Measurements from ENCODE around the gene CAMK1D. TPM values are rescaled to one million over a fixed set of nuclear protein-coding genes. Genes with fewer than 3 reads are reported as not detected.
"Not testable (repeated sequence)": the region's sequence is repeated elsewhere in the genome, so short reads cannot be mapped to it uniquely, and the experiment has no call there.

The CAMK1D gene
- total RNA-seq, 2 experiments from 2014 or later = 2.4 to 2.8 TPM

DNA sequence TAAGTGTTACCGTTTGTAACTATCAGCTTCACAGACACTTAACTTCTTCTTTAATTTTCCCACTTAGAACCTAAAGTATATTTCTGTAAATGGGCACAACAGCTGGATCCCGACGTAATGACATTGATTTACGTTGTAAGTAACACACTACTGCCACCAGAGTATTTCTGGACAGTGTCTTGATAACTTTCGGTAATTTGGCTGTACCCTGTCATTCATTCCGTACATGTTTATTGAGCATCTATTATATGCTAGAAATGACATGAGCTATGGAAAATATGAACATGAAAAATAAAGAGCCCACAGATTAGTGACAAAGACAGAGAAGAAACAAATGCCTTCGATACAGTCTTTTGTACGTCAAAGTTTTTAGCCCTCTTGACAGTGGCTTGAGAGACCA lies 360.8 kb downstream of the CAMK1D start:
- H3K9me3 Mint-ChIP-seq (ENCODE audit: low read depth) = no peaks in the 10 kb centered on the region
- no peak for DNase-seq
- H3K4me3 Mint-ChIP-seq = no peak overlapping the region
- no peaks in the 10 kb centered on the region for H3K27me3 Mint-ChIP-seq
- peaks cover 51% of the 10 kb centered on the region for H3K4me1 Mint-ChIP-seq
- H3K36me3 Mint-ChIP-seq = no peaks in the 10 kb centered on the region
- ATAC-seq = no peak
- CTCF ChIA-PET = interaction anchor here (1.4 to 3.6 kb wide), 6 partner anchors 9 to 495 kb away, joined by 3 to 24 read pairs (median 16); no protein-coding TSS in a partner anchor
- peak overlapping the region; percentile 67 for H3K27ac Mint-ChIP-seq

DNA sequence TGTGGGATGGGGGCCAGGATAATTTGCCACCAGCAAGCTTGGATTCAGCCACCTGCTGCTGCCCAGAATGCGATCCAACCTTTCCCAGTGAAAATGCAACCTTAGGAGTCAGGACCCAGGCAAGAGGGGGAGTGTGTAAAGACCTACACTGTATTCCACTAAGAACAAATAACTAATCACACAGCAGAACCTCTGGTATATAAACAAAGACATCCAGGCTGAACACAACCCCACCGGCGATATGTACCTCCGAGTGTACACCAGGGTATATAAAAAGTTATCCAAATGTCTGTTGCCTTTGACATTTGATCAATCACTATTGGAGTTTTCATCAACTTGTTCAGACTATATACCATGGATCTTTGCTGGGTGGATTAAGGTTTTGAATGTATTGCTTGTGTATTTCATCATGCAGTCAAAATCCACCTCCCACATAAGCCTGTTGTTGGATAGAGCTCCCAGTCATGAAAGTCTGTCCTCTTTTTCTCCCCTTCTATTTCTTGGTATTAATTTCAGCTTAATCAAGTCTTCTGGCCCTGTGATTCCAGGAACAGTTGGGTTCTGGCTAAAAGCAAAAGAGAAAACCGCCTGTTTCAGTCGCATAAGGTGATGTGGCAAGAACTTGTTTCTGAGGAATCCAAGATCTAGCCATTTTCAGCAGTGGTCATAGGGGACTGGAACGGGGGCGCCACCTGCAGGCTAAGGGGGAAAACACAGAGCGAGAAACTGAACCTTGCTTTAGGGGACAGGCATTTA lies 361.4 kb downstream of the CAMK1D start:
- CTCF ChIA-PET = interaction anchor here (0.7 to 3.6 kb wide), 15 partner anchors 9 to 685 kb away, joined by 3 to 24 read pairs (median 3); partner anchors contain the start of gene OPTN
- Mint-ChIP-seq H3K36me3 (no peaks in the 10 kb centered on the region), H3K4me3 (no peak overlapping the region), H3K4me1 (peaks cover 51% of the 10 kb centered on the region), H3K27ac (peak overlapping the region; percentile 67), H3K9me3 (ENCODE audit: low read depth) (no peaks in the 10 kb centered on the region), H3K27me3 (no peaks in the 10 kb centered on the region)
- peak; percentile 86 for DNase-seq
- ATAC-seq = peak; percentile 92

- Mint-ChIP-seq H3K4me1 (peaks cover 51% of the 10 kb centered on the region), H3K4me3 (no peak overlapping the region), H3K36me3 (no peaks in the 10 kb centered on the region), H3K27me3 (no peaks in the 10 kb centered on the region), H3K9me3 (ENCODE audit: low read depth) (no peaks in the 10 kb centered on the region), H3K27ac (peak overlapping the region; percentile 67)
- ATAC-seq (no peak), DNase-seq (no peak)
- CTCF ChIA-PET = interaction anchor here (0.7 to 3.6 kb wide), 14 partner anchors 10 to 686 kb away, joined by 3 to 24 read pairs (median 4); partner anchors contain the start of gene OPTN
These were observed 362.0 kb downstream of the CAMK1D start for GRCh38 chr10:12711350-12711708.

DNA sequence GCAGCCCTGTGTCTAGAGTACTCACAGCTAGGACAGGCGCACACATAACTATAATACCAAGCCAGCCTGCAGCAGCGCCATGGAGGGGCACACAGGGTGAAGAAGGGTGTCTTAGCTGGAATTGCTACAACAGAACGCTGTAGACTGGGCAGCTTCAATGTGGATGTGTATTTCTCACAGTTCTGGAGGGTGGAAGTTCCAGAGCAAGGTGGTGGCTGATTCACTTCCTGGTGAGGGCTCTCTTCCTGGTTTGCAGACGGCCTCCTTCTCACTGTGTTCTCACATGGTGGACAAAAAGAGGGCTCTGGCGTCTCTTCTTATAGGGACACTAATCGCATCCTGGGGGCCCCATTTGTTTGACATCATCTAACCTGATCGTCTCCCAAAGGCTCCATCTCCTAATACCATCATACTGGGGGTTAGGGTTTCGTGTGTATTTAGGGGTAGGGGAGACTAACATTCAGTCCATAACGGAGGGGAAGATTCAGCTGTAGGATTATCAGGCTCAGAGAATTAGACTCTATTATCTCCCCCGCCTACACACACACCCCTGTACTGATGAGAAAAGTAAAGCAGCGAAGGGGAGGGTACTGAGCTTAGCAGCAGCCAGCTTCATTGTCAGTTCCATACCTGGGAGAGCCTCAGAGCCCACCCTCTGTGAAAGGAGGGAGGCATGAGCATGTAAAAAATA lies 363.1 kb downstream of the CAMK1D start:
- H3K36me3 Mint-ChIP-seq = no peaks in the 10 kb centered on the region
- H3K27ac Mint-ChIP-seq = no peak overlapping the region
- H3K9me3 Mint-ChIP-seq (ENCODE audit: low read depth) = no peaks in the 10 kb centered on the region
- ATAC-seq (no peak), DNase-seq (no peak)
- H3K27me3 Mint-ChIP-seq = no peaks in the 10 kb centered on the region
- peaks cover 47% of the 10 kb centered on the region for H3K4me1 Mint-ChIP-seq
- H3K4me3 Mint-ChIP-seq = no peak overlapping the region
- CTCF ChIA-PET = interaction anchor here (0.6 to 3.6 kb wide), 11 partner anchors 11 to 506 kb away, joined by 3 to 24 read pairs (median 4); partner anchors contain the start of gene OPTN

GRCh38 chr10:12712984-12713316 lies 363.6 kb downstream of the CAMK1D start:
- CTCF ChIA-PET = interaction anchor here (1.1 to 3.6 kb wide), 3 partner anchors 12 to 506 kb away, joined by 3 to 16 read pairs (median 3); no protein-coding TSS in a partner anchor
- not testable (repeated sequence) for H3K36me3 Mint-ChIP-seq; DNase-seq; ATAC-seq; H3K4me3 Mint-ChIP-seq; H3K27ac Mint-ChIP-seq; H3K27me3 Mint-ChIP-seq; H3K9me3 Mint-ChIP-seq (ENCODE audit: low read depth)
- H3K4me1 Mint-ChIP-seq = peaks cover 44% of the 10 kb centered on the region

- no peak overlapping the region for H3K27ac Mint-ChIP-seq
- H3K4me1 Mint-ChIP-seq = peaks cover 21% of the 10 kb centered on the region
- DNase-seq = no peak
- no peak overlapping the region for H3K4me3 Mint-ChIP-seq
- ATAC-seq = no peak
- H3K36me3 Mint-ChIP-seq = peaks cover 4% of the 10 kb centered on the region
- CTCF ChIA-PET = no interaction called here
- no peaks in the 10 kb centered on the region for H3K9me3 Mint-ChIP-seq (ENCODE audit: low read depth)
- no peaks in the 10 kb centered on the region for H3K27me3 Mint-ChIP-seq
These were observed 366.7 kb downstream of the CAMK1D start for GRCh38 chr10:12716042-12716441.

- no peak for DNase-seq
- Mint-ChIP-seq H3K9me3 (ENCODE audit: low read depth) (no peaks in the 10 kb centered on the region), H3K27ac (no peak overlapping the region), H3K4me3 (no peak overlapping the region), H3K36me3 (peaks cover 4% of the 10 kb centered on the region), H3K4me1 (peaks cover 5% of the 10 kb centered on the region), H3K27me3 (no peaks in the 10 kb centered on the region)
- CTCF ChIA-PET = no interaction called here
- no peak for ATAC-seq
These were observed 368.8 kb downstream of the CAMK1D start for GRCh38 chr10:12717981-12718707.

GRCh38 chr10:12719365-12719764 lies 370.0 kb downstream of the CAMK1D start:
- Mint-ChIP-seq H3K4me3 (no peak overlapping the region), H3K4me1 (peaks cover 5% of the 10 kb centered on the region), H3K27ac (no peak overlapping the region), H3K36me3 (peaks cover 4% of the 10 kb centered on the region), H3K27me3 (no peaks in the 10 kb centered on the region), H3K9me3 (ENCODE audit: low read depth) (no peaks in the 10 kb centered on the region)
- DNase-seq (no peak), ATAC-seq (no peak)
- CTCF ChIA-PET = no interaction called here

- no peak for DNase-seq
- Mint-ChIP-seq H3K9me3 (ENCODE audit: low read depth) (no peaks in the 10 kb centered on the region), H3K27ac (no peak overlapping the region), H3K27me3 (no peaks in the 10 kb centered on the region), H3K4me3 (no peak overlapping the region), H3K4me1 (peaks cover 5% of the 10 kb centered on the region), H3K36me3 (peaks cover 4% of the 10 kb centered on the region)
- ATAC-seq = no peak
- CTCF ChIA-PET = no interaction called here
These were observed 371.1 kb downstream of the CAMK1D start for GRCh38 chr10:12720217-12720981.

GRCh38 chr10:12721334-12721733 lies 372.0 kb downstream of the CAMK1D start:
- H3K27ac Mint-ChIP-seq = no peak overlapping the region
- ATAC-seq (no peak), DNase-seq (no peak)
- CTCF ChIA-PET = no interaction called here
- peaks cover 4% of the 10 kb centered on the region for H3K36me3 Mint-ChIP-seq
- H3K9me3 Mint-ChIP-seq (ENCODE audit: low read depth) = no peaks in the 10 kb centered on the region
- peaks cover 5% of the 10 kb centered on the region for H3K4me1 Mint-ChIP-seq
- no peaks in the 10 kb centered on the region for H3K27me3 Mint-ChIP-seq
- no peak overlapping the region for H3K4me3 Mint-ChIP-seq

DNA sequence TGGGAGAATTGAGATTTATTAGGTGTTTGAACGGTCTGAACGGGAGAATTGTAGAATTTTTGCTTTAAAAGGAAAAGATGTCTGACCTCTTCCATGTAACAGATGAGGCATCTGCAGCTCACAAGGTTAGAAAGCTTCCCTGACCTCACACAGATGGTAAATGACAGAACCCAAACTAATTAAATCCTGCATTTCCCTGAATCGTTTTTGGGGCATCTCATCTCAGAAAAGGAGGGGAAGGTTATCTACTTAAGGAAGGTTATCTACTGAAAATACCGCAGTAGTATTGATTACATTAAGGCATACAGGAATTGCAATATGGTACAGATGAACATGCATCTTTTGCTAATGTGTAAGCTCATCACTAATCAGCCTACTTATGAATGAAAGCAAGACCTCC lies 373.9 kb downstream of the CAMK1D start:
- DNase-seq (no peak), ATAC-seq (no peak)
- Mint-ChIP-seq H3K36me3 (peaks cover 4% of the 10 kb centered on the region), H3K9me3 (ENCODE audit: low read depth) (no peaks in the 10 kb centered on the region), H3K4me3 (no peak overlapping the region), H3K27me3 (no peaks in the 10 kb centered on the region), H3K4me1 (peaks cover 8% of the 10 kb centered on the region), H3K27ac (no peak overlapping the region)
- CTCF ChIA-PET = no interaction called here

GRCh38 chr10:12724807-12725579 lies 375.6 kb downstream of the CAMK1D start:
- Mint-ChIP-seq H3K36me3 (no peaks in the 10 kb centered on the region), H3K4me1 (peaks cover 7% of the 10 kb centered on the region), H3K27ac (no peak overlapping the region), H3K27me3 (no peaks in the 10 kb centered on the region), H3K4me3 (no peak overlapping the region), H3K9me3 (ENCODE audit: low read depth) (no peaks in the 10 kb centered on the region)
- CTCF ChIA-PET = interaction anchor here (1.6 to 1.9 kb wide), 2 partner anchors 14 to 58 kb away, joined by 7 to 8 read pairs; no protein-coding TSS in a partner anchor
- DNase-seq (no peak), ATAC-seq (no peak)
